Lower lobe of right lung (tissue), 2 donors: ENCODE results near the gene PDLIM5. TPM values are rescaled to one million over a fixed set of nuclear protein-coding genes. Genes with fewer than 3 reads are reported as not detected.

ENCODE experiments used
- ATAC-seq, 2 donors: fragments of 200-7000 bp; cut with Tn5 transposase; one replicate each; pipeline ENCODE4 v1.9.1; 2020 to 2022; ENCODE audit warnings: mild to moderate bottlenecking in 2 of 2, moderate library complexity in 2 of 2
- DNase-seq: peaks from one replicate; pipeline ENCODE4 v3.0.0-alpha.2; 2020
- H3K27ac ChIP-seq: fragments of 200-600 bp; one replicate; pipeline ENCODE4 v1.8.0; 2022
- H3K27me3 ChIP-seq: fragments of 200-600 bp; one replicate; pipeline ENCODE4 v1.8.0; 2022; ENCODE audit warnings: low read depth
- H3K36me3 ChIP-seq: fragments of 200-600 bp; one replicate; pipeline ENCODE4 v1.8.0; 2022; ENCODE audit warnings: mild to moderate bottlenecking
- H3K4me1 ChIP-seq: fragments of 200-600 bp; one replicate; pipeline ENCODE4 v1.8.0; 2022
- H3K4me3 ChIP-seq: fragments of 200-600 bp; one replicate; pipeline ENCODE4 v1.8.0; 2022; ENCODE audit warnings: mild to moderate bottlenecking
- H3K9me3 ChIP-seq: fragments of 200-600 bp; one replicate; pipeline ENCODE4 v1.8.0; 2022
- intact Hi-C: fragments of 100-400 bp; cut with DNase I; formaldehyde crosslinking; loops from one replicate; pipeline ENCODE4 v1.11.0; 2022
- total RNA-seq: library from RNA; stranded (reverse); fragmentation: NEBNext Ultra II Directional; extraction: Animal tissue kit (Norgen Biotek cat#: 25700); gene quantifications from one replicate; pipeline ENCODE4 v1.2.1, GENCODE V29; 2021
- TF ChIP-seq, protein P1 (sequence below): fragments of 200-600 bp; IDR thresholded peaks from one replicate; pipeline ENCODE4 v1.8.0; 2022; ENCODE audit warnings: antibody characterized with exemption, mild to moderate bottlenecking
- donor health status: DM: no; HTN: yes; CAD: no; lungs with severe emphysema.

The PDLIM5 gene
- total RNA-seq, 1 donor from 2014 or later, result 75.8 TPM

DNA sequence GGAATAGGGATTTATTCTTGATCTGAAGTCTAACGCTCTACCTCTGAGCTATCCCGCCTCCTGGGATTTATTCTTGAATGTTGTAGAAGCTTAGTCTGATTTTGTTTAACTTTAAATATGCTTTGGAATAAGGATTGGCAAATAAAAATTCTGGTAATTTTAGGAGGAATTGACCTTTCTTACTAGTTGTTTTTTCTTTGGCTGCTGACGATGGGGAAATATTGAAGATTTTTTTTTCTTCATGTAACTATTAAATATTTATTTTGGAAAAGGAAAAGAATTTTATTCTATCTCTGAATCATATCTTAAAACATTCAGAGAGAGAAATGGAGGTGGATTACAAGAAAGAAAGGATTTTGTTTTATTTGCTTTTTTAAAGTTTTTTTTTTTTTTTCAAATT is 122.9 kb downstream of the PDLIM5 start:
- H3K4me1 ChIP-seq, result no peaks in the 10 kb centered on the region
- ATAC-seq, result no peak
- H3K27ac ChIP-seq, result no peak overlapping the region
- intact Hi-C loops, result no loop called here
- peaks cover 11% of the 10 kb centered on the region for H3K36me3 ChIP-seq
- H3K9me3 ChIP-seq, result no peaks in the 10 kb centered on the region
- DNase-seq, result no peak
- H3K27me3 ChIP-seq, result no peaks in the 10 kb centered on the region
- no peak overlapping the region for H3K4me3 ChIP-seq
- TF ChIP-seq, protein P1, sequence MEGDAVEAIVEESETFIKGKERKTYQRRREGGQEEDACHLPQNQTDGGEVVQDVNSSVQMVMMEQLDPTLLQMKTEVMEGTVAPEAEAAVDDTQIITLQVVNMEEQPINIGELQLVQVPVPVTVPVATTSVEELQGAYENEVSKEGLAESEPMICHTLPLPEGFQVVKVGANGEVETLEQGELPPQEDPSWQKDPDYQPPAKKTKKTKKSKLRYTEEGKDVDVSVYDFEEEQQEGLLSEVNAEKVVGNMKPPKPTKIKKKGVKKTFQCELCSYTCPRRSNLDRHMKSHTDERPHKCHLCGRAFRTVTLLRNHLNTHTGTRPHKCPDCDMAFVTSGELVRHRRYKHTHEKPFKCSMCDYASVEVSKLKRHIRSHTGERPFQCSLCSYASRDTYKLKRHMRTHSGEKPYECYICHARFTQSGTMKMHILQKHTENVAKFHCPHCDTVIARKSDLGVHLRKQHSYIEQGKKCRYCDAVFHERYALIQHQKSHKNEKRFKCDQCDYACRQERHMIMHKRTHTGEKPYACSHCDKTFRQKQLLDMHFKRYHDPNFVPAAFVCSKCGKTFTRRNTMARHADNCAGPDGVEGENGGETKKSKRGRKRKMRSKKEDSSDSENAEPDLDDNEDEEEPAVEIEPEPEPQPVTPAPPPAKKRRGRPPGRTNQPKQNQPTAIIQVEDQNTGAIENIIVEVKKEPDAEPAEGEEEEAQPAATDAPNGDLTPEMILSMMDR, result no peak

DNA sequence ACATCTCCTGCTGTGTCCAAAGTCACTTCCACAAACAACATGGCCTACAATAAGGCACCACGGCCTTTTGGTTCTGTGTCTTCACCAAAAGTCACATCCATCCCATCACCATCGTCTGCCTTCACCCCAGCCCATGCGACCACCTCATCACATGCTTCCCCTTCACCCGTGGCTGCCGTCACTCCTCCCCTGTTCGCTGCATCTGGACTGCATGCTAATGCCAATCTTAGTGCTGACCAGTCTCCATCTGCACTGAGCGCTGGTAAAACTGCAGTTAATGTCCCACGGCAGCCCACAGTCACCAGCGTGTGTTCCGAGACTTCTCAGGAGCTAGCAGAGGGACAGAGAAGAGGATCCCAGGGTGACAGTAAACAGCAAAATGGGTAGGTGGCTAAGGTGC is 123.9 kb downstream of the PDLIM5 start:
- intact Hi-C loops, result no loop called here
- no peaks in the 10 kb centered on the region for H3K4me1 ChIP-seq

DNA sequence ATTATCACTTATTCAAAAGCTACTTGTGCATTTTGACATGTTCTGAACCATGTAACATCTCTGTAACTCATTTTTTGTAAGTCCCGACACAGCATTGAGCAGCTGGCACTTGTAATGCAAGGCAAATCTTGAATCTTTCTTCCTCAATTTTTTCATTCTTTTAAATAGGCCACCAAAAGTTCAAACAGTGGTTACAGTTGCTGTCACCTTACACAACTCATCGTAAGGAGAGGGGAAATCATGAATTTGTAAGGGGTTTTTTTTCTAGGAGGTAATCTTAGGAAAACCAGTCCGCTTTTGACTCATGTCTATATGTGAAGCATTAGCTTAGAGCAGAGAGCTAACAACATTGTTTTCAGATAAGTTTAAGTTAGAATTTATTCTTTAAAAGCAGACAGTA is 124.5 kb downstream of the PDLIM5 start:
- no peaks in the 10 kb centered on the region for H3K9me3 ChIP-seq
- intact Hi-C loops, result no loop called here
- H3K27me3 ChIP-seq, result no peaks in the 10 kb centered on the region
- ATAC-seq (no peak), DNase-seq (no peak)
- no peak overlapping the region for H3K27ac ChIP-seq
- H3K4me3 ChIP-seq, result no peak overlapping the region
- TF ChIP-seq, protein P1, result no peak
- H3K4me1 ChIP-seq, result no peaks in the 10 kb centered on the region
- peaks cover 11% of the 10 kb centered on the region for H3K36me3 ChIP-seq

More for the DNA sequence above, 123.9 kb downstream of the PDLIM5 start:
- H3K4me3 ChIP-seq, result no peak overlapping the region
- H3K36me3 ChIP-seq, result peaks cover 11% of the 10 kb centered on the region
- TF ChIP-seq, protein P1, result no peak
- no peak for ATAC-seq
- no peak for DNase-seq
- no peak overlapping the region for H3K27ac ChIP-seq
- H3K9me3 ChIP-seq, result no peaks in the 10 kb centered on the region
- no peaks in the 10 kb centered on the region for H3K27me3 ChIP-seq

DNA sequence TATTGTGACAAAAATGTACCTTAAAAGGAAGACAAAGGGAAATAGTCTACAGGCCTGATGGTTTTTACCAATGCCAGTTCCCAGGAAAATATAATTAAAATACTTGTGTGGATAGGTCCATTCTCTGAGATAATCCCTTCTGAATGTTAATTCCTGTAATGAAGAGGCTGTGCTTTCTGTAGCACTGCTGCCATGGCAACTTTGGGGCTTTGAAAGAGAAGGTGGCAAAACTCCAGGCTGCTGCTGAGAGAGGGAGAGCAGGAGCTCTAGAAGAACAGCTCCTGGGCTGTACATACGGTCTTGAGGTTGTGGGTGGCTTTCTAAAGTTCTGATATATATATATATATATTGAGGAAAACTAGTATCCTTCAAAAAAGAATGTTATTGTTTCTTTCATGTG is 125.4 kb downstream of the PDLIM5 start:
- ATAC-seq (peak; percentile 25 to 69), DNase-seq (no peak)
- H3K27me3 ChIP-seq, result no peaks in the 10 kb centered on the region
- TF ChIP-seq, protein P1, result no peak
- H3K4me3 ChIP-seq, result no peak overlapping the region
- peaks cover 11% of the 10 kb centered on the region for H3K36me3 ChIP-seq
- H3K9me3 ChIP-seq, result no peaks in the 10 kb centered on the region
- H3K27ac ChIP-seq, result no peak overlapping the region
- no peaks in the 10 kb centered on the region for H3K4me1 ChIP-seq
- intact Hi-C loops, result no loop called here

DNA sequence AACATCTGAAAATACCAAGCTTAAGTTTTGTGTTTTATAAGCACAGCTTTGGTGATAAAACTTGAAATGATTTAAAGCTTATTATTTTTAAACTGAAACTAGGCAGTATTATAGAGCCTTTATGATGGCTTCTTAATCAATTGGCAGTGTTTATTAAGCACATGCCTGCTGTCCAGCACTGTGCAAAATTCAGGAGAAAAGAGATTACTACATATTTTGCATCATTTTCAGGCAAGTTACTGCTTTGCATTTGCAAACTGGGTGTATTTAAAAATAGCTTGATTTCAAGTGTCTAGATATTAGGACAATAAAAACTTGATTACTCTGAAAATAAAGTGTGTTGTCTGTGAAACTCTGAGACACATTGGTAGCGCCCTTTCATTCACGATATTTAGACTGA is 126.5 kb downstream of the PDLIM5 start:
- Histone ChIP-seq H3K27ac (no peak overlapping the region), H3K4me3 (no peak overlapping the region), H3K9me3 (no peaks in the 10 kb centered on the region), H3K36me3 (peaks cover 11% of the 10 kb centered on the region), H3K4me1 (no peaks in the 10 kb centered on the region), H3K27me3 (no peaks in the 10 kb centered on the region)
- intact Hi-C loops, result no loop called here
- TF ChIP-seq, protein P1, result no peak
- DNase-seq (no peak), ATAC-seq (no peak)

DNA sequence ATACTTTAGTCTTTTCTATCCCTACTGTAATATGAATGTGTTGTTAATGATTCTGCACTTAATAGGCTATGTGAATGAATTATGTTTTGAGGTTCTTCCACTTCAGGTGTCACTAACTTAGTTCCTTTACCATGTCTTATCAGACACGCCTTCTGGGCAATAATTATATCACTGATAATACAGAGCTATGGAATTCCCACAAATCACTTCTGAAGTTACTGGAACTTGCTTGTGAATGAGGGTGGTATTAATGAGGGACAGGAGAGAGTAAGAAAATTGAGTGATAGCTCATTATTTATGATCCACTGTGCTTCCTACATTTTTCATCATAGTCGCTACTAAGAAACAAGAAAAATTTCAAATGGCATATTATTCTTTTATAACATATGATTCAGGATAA is 130.0 kb downstream of the PDLIM5 start:
- intact Hi-C loops, result no loop called here
- no peak for ATAC-seq

More for the DNA sequence above, 130.0 kb downstream of the PDLIM5 start:
- Histone ChIP-seq H3K27me3 (no peaks in the 10 kb centered on the region), H3K4me3 (no peak overlapping the region), H3K36me3 (peaks cover 14% of the 10 kb centered on the region), H3K4me1 (no peaks in the 10 kb centered on the region), H3K9me3 (no peaks in the 10 kb centered on the region), H3K27ac (no peak overlapping the region)
- DNase-seq, result no peak
- TF ChIP-seq, protein P1, result no peak
